NCI-H2171 treated with DMSO at 0.1 percent for 48 hours (cell line): ENCODE measurements around the gene C2orf49.

ENCODE experiments used
- DNase-seq: peaks from one replicate; lab custom pipeline; 2025; lab: John Stamatoyannopoulos, UW

C2orf49 gene

DNA sequence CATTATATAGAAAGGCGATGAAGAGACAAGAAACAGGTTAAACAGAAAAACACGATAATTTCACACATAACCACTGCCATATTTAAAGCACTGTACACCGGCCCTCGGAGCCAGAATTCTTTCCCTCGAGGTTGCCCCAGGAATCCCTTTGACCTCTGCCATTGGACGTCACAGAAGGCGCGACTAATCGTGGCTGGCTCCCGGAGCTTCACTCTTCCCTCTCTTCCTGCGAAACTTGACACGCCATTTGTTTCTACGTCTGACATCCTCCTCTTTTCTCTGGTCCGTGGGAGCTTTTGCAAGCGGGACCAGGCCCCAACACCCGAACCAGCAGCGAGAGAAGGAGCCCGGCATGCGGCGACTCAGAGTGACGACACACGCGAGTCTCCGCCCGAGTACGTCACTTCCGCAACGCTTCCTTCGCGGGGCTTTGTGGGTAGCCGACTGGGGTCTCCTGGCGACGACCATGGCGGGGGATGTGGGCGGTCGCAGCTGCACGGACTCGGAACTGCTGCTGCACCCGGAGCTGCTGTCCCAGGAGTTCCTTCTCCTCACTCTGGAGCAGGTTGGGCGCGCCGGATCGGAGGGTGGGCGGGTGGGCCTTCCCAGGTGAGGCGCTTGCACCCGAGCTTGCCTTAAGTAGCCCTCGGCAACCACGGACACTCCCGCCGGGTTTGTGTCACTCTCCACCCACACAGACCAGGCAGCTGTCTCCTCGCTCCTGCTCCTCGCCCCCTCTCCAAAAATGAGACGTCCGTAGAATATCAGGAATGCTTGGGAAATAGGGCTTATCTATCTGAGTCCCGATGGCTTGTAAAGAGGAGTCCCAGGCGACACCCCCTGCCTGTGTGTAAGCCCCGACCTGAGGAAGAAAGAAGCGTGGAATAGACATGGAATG is at the start of gene C2orf49:
C2orf49 (plus strand) TSS at position 419 of the 898 bp plus-strand sequence; CDS start at position 467, 48 bp downstream.
- DNase-seq, result peak; percentile 98

DNA sequence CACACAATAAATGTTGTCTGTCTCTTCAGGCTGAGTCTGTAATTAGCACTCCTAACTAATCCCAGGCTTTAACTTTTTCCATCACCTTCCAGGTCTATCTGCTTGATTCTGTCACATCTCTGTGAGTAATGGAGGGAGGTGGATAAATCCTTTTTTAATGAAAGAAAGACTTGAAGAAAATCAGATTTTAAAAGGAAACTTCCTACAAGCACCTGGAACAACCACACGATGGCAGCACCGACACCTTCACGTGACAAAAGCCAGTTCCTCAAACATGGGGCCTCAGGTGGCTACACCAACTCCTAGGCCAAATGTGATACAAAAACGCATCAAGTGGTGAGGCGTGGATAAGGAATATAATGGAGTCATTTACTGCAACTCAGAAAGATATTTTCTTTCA is 49.6 kb upstream of the C2orf49 start:
- no peak for DNase-seq

DNA sequence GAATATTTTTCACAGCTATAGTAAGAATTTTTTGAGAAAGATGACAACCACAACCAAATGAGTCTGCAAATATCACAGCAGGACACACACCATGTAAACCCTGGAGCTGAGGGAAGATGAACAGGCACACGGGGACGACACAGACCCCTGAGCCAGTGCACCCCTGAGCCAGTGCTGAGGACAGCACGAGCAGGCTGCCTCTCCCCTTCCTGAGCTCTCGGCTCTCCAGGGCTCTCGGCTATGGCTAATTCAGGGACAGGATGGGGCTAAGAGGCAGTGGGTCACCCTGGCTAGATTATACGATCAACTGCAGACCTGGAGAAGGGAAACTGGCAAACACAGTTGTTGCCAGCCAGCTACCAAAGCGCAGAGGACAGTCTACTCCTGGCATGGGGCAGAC is 49.2 kb upstream of the C2orf49 start:
- DNase-seq, result no peak

DNA sequence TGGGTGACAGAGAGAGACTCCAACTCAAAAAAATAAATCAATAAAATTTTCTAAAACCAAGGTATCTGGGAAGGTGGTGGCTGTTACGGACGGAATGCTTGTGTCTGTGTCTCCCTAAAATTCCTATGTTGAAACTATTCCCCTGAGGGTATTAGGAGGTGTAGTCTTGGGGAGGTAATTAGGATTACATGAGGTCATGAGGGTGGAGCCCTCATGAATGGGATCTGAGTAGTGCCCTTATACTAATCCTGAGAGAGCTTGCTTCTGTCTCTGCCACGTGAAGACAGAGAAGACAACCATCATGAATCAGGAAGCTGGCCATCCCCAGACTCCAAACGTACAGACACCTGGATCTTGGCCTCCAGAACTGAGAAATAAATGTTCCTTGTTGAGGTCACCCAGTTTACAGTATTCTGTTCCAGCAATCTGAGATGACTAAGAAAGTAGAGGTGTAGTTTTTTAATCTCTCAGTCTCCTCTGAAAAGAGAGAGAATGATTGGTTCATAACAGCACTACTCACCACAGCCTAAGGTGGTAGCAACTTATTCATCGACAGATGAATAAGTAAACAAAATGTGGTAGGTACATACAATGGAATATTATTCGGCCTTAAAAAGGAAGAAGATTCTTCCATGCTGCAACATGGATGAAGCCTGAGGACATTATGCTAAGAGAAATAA is 46.2 kb upstream of the C2orf49 start:
- DNase-seq, result no peak

DNA sequence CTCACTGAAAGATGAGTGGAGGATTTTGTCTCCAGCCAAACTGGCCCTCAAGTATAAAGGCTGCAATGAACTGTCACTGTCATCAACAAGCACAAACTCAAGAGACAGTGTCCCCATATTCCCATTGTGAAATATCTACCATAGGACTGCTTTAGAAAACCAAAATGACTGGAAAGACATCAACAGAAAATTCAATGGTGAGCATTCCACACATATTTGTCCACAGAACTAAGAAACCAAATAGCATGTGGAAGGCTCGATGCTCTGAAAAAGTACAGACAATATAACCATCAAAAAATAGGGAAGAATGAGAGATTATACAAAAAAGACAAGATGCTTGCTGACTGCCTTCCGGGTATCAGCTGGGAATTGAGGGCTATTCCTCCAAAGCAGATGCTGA is 45.4 kb upstream of the C2orf49 start:
- DNase-seq, result no peak

DNA sequence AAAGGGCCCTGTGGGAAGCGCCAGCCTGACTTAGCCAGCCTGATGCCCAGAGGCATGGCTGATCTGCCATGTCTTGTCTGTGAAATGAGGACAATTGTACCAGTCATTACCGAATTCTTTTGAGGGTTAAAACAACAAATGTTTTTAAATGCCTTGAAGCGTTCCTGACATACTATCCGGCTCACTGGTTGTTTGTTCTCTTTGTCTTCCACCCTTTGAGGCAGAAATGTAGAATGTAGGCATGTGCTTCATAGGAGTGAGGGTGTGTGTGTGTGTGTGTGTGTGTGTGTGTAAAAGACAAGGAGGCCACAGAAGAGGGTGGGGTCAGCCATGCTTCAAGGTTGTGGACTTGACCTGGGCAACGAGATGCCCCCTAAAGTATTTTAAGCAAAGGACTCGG is 43.3 kb upstream of the C2orf49 start:
- DNase-seq, result no peak

DNA sequence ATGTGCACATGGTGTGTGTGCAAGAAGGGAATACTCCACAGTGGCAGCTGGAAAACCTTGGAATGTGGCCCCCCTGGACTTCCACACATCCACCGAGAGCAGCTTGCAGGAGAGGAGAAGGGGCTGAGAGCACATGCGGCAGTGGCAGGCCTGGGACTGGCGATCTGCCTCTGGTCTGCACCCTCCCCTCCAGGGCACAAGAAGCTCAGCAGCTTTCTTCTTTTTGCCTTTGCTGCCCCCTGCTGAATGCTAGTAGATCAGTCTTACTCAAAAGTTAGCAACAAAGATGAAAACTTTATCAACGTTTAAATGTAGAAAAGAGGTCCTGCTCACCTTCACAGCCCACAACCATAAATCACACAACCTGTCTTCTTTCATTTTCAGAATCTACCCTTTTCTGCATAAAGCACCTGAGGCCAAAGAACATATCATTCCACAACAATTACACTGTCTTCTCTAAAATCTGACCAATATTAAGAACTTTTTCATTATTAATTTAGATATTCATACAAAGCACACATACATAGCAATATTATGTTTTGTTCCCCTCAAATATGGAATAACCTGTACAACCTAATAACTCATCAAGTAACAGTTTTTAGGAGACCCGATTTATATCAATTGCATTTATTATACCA is 42.4 kb upstream of the C2orf49 start:
- peak; percentile 57 for DNase-seq

DNA sequence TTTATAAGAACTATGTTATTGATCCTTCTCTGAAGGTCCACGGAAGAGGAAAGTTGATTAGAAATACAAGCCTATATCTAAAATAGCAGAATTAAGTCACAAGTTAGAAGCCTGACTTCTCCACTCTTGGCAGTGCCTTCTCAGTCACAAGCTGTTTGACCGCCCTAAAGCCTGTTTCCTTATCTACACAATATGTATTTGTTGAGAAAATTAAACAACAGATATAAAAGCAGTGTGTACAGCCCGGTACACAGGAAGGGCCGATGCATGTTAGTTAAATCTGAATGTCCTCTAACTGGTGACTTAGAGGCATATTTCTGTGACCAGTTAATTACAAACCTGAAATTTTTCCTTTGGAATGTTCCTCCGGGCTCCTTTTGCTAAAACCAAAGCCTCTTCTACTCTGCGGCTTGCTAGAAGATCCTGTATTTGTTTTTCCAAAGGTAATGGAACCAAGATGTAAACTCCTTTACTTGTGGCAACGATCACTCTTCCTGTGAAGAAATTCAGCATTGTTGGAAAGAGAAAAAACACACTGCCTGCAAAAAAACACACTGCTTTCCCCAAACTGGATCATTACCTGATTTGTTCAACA is 41.2 kb upstream of the C2orf49 start:
- DNase-seq, result no peak

DNA sequence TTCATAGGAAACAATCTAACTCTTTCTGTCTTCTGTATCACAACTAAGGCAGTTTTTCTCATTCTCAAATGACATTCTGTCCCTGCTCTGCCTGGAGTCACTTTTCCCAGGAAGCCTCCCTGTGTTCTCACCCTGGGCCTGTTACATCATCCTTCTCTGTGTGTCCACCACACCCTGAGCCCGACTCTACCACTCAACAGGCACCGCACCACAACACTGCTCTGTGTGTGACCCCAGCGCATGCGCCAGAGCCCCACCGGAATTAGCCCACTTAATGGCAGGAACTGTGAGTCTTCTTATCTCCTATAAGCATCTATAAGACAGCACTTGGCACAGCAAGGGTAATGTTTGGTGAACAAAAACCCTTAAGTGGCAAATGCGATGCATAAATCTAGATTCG is 40.1 kb upstream of the C2orf49 start:
- DNase-seq, result no peak

DNA sequence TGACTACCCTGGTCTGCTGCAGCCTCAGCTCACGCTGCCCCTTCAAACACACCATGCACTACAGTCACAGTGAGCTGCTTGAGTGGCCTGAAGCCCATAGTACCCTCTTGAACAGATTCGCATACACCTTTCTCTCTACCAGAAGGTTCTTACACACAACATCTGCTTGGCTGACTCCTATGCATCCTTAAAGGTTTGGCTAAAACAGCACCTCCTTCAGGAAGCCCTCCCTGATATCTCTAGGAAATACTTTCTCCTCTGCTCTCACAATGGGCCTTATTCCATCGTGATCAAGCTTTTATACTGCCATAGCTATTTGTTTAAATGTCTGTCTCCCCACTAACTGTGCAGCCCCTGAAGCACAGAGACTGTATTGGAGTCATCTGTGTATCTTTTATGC is 39.3 kb upstream of the C2orf49 start:
- DNase-seq, result no peak

DNA sequence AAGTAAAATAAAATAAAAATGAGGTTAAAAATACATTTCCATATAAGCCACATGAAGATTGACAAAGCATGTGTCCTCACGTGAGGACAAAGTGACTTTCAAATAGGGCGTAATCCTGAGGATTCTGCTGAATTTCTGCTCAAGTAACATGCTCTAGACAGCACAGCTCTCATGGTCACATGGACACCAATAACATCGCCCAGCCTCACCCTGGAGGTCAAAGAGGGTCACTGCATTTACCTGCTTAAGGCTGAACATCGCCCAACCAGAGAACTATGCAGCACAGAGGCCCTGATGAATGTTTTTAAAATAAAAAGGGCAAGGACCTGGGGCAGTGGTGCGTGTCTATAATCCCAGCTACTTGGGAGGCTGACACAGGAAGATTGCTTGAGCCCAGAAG is 38.0 kb upstream of the C2orf49 start:
- DNase-seq, result no peak

DNA sequence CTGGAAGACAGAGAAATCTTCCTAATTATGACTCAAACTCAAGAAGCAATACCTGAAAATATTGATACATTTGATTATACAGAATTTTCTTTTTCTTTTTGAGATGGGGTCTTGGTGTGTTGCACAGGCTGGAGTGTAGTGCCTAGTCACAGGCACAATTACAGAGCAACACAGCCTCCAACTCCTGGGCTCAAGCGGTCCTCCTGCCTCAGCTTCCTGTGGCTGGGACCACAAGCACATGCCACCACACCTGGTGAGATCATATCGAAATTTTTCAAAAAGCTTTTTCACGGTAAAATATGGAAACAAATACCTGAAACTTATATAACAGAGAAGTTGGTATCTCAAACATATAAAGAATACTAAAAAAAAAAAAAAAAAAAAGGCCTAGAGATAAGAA is 35.7 kb upstream of the C2orf49 start:
- no peak for DNase-seq

DNA sequence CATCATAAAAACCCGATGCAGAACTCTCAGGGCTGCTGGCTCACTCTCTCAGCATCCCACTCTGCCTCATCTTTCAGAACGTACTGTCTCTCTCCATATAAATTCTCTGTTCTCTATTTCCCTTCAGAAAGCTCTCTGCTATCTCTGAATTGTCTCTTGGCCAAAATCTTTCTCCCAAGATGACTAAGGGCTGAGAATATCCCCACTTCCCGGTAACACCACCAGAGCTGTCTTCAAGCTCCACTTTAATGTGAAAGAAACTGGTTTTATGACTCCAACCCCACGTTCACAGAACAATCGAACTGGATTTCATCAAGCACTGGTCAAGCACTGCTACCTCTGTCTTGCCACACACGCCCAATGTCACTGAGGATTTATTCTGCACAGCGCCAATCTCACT is 30.2 kb upstream of the C2orf49 start:
- DNase-seq, result no peak

DNA sequence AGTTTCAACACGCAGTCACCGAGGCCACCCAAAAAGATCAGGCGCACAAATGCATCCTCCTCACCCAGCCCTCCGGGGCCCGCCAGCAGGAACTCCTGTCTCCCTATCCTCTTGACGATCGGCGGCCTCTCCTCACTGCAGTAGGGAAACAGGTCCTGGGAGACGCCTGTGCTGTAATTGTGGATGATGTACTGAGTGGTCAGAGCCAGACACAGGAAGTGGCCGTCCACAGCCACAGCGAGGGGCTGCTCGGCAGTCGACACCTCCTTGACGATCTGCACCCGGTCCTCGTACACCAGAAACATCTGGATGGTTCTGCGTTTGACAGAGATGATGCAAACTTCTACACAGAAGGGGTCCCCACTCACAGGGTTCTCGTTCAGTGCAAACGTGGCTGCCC is 29.8 kb upstream of the C2orf49 start:
- DNase-seq, result no peak

DNA sequence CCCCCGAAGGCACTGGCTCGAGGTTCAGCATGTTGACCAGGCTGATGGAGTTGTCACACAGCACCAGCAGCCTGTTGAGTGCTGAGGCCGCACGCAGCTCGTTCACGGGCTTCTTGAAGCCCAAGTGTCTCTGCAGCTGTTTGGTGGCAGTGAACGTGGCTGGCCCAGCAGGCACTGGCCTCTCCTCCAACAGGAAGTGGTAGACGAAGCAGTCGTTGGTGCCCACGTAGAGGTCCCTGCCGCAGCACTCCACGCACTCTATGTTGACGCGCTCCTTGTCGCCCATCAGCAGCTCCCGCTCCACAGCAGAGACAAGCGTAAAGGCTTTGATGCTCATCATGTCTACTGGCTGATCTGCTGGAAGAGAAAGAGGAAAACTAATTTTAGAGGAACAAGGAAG is 29.4 kb upstream of the C2orf49 start:
- DNase-seq, result no peak

DNA sequence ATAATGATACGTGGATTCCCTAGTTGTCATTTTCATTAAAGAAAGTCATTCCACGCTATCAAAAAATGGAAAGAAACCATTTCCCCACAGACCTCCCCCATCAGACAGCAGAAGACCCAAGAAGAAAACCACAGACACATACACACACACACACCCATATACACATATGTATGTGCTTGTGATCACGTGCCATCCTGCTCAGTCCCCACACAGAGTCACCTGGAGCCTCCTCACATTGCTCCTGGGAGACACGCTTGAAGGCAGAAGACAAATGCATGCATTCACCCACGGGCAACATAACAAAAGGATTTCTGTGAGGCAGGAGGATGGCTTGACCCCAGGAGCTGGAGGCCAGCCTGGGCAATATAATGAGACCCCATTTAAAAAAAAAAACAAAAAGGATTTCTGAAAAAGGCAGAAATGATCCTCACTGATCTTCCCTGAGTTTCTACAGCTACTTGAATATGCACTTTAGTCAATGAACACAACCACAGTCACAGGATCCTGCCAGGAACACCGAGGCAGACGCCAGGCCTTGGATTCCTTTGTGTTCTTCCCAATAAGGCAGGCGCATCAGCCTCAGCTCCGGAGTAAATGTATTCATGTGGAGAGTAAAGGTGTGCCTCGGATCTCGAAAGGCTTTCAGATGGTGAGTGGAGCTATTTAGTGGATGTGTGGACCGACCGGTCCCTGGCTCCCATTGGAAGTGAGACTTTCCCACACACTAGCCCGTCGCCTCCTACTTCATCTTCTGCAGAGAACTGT is 28.8 kb upstream of the C2orf49 start:
- no peak for DNase-seq

DNA sequence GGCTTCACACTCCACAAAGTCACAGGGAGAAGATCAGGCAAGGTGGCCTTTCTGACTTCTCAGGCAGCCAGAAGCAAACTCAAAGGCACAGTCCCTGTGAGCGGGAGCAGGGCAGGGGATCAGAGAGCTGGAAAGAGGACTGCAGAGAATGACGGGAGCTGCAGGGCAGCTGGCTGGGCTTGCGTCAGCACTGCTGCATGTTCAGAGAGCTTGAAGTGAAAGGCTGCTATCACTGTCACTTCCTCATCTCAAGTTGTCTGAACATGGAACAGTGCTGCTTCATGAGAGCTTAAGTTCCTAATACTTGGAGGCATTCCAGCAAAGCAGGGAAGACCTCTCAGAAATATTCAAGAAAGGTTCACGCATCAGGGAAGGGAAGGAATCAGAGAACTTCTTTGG is 28.2 kb upstream of the C2orf49 start:
- DNase-seq, result no peak

DNA sequence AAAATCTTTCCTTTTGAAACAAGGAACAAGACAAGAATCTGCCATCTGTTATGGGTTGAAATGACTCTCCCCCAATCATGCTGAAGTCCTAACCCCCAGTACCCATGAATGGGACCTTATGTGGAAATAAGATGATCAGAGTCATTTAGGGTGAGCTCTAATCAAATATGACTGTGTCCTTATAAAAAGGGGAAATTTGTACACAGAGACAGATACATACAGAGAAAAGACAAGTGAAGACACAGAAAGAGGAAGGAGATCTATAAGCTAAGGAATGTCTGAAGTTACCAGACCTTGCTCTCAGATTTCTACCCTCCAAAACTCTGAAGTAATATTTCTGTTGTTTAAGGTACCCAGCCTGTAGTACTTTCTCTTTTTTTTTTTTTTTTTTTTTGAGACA is 23.5 kb upstream of the C2orf49 start:
- no peak for DNase-seq

DNA sequence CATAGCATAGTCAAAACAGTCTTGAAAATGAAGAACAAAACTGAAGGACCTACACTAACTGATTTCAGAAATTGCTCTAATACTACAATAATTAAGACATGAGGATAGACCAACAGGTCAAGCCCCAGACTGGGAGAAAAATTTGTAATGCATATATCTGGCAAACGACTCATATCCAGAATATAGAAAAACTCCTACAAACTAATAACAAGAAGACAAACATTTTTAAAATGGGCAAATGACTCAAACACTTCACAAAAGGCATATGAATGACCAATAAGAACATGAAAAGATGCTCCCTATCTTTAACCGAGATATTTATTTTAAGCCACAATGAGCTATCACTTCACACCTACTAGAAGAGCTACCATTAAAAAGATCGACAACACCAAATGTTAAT is 22.0 kb upstream of the C2orf49 start:
- no peak for DNase-seq

DNA sequence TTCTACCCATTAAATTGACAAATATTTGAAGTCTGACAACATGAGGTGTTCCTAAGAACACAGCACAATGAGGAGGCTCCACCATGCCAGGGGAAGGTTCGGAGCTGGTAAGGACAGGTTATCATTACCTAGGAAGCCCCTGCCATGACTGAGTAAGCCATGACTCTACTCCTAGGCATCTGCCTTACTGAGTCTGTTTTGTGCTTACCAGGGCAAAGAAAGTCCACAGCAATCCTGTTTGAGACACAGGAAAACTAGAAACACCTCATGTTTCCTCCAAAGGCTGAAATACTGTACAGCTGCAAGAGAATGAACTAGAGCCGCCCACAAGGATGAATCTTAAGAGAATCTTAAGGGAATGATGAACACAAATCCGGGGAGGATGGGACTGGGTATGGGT is 19.4 kb upstream of the C2orf49 start:
- no peak for DNase-seq

DNA sequence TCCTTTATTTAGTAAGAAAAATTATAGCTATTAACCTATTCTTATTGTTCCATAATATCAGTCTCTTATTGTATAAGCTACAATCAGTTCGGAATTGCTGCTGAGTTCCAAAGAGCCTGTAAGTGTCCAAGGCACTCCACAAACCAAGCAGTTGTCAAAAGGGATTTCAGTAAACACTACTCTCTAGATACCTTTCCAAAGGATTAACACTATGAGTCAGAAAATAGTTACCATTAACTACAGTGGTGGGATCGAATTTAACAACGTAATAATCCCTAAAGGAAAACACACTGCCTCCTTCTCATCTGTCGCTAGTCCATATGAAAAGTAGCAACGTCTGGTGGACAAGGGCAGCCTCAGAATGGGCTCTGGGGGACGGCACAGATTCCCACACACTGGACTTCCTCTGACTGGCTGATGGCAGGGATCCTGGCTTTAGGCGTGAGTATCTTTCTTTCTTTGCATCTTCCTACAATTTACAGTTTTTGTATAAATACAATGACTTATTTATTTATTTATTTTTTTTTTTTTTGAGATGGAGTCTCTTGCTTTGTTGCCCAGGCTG is 16.6 kb upstream of the C2orf49 start:
- no peak for DNase-seq
